ENCODE data around the gene ARHGAP21.

ARHGAP21 gene

DNA sequence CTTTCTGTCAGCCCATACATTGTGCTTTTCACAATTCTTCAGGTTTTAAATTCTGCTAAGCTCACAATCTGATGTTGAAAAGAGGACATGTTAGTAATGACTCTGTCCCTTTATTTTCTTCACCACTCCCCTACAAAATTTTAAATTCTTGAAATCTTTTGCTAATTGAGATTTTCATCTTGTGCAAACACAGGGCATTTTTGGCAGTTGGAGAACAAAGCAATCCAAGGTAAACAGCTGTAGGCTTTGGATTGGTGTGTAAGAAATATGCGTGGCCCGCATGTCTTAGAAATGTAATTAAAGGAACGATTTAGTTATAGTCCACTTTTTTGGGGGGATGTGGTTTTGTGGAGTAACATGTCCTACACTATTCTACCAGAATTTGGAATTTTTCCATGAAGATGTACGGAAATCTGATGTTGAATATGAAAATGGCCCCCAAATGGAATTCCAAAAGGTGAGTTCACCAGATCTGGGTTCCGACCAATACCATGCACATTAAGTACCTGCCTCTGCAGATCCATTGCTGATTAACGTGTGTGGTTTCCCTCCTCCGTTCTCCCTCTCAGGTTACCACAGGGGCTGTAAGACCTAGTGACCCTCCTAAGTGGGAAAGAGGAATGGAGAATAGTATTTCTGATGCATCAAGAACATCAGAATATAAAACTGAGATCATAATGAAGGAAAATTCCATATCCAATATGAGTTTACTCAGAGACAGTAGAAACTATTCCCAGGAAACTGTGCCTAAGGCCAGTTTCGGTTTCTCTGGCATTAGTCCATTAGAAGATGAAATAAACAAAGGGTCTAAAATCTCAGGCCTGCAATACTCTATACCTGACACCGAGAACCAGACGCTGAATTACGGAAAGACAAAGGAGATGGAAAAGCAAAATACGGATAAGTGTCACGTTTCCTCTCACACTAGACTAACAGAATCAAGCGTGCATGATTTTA is 181.1 kb downstream of the ARHGAP21 start:
- Histone ChIP-seq H3K9me3 (ENCODE audit: control insufficient read depth, insufficient read depth, low read length) (no peaks in the 10 kb centered on the region), H4K20me1 (ENCODE audit: control insufficient read depth, insufficient read depth, low read depth, low read length) (no peaks in the 10 kb centered on the region), H3K79me2 (ENCODE audit: control insufficient read depth, low read length) (no peaks in the 10 kb centered on the region), H3K27ac (ENCODE audit: low read depth, low read length) (no peak overlapping the region), H3K9me2 (replicated peaks; ENCODE audit: control insufficient read depth, low read length) (no peaks in the 10 kb centered on the region), H3F3A (ENCODE audit: control insufficient read depth, insufficient read depth) (no peaks in the 10 kb centered on the region), H3K4me2 (ENCODE audit: low read length) (no peak overlapping the region), H3K36me3 (ENCODE audit: control insufficient read depth, low read length) (no peaks in the 10 kb centered on the region), H3K4me3 (ENCODE audit: low read length) (no peak overlapping the region), H3K27me3 (ENCODE audit: control insufficient read depth, low read length) (no peaks in the 10 kb centered on the region), H3K4me1 (ENCODE audit: control insufficient read depth, low read length) (no peaks in the 10 kb centered on the region)
- TF ChIP-seq, protein P1, sequence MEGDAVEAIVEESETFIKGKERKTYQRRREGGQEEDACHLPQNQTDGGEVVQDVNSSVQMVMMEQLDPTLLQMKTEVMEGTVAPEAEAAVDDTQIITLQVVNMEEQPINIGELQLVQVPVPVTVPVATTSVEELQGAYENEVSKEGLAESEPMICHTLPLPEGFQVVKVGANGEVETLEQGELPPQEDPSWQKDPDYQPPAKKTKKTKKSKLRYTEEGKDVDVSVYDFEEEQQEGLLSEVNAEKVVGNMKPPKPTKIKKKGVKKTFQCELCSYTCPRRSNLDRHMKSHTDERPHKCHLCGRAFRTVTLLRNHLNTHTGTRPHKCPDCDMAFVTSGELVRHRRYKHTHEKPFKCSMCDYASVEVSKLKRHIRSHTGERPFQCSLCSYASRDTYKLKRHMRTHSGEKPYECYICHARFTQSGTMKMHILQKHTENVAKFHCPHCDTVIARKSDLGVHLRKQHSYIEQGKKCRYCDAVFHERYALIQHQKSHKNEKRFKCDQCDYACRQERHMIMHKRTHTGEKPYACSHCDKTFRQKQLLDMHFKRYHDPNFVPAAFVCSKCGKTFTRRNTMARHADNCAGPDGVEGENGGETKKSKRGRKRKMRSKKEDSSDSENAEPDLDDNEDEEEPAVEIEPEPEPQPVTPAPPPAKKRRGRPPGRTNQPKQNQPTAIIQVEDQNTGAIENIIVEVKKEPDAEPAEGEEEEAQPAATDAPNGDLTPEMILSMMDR (IDR thresholded peaks at IDR 0.05; ENCODE audit: low read depth, low read length, poor library complexity, severe bottlenecking), result no peak
- no peak for TF ChIP-seq EZH2phosphoT487 (IDR thresholded peaks at IDR 0.05; ENCODE audit: borderline replicate concordance, low read length)

DNA sequence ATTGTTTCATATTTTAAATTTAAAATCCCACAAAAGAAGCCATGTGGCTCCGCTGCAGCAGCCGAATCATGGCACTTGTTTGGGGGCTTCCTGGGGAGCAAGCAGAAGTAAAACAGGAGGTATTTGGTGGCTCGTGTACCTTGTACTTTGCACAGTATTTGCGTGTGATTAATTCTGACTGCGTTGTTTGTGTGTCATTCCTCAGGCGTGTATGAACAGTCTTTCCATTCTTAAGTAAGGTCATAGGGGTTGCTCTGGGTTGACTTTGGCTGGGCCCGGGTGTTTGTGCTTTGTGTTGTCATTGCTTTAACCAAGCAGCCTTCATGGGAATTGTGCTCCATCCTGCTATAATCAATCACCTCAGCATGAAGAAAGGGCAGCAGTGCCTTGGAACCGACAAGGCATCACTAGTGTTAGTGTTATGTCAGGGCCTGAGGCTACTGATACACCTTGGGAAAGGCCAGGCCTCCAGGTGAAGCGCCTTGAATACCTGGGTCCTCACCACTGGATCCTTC is 182.4 kb downstream of the ARHGAP21 start:
- H3K36me3 ChIP-seq (ENCODE audit: control insufficient read depth, low read length), result no peaks in the 10 kb centered on the region
- H3K9me3 ChIP-seq (ENCODE audit: control insufficient read depth, insufficient read depth, low read length), result no peaks in the 10 kb centered on the region
- H3K79me2 ChIP-seq (ENCODE audit: control insufficient read depth, low read length), result no peaks in the 10 kb centered on the region
- no peaks in the 10 kb centered on the region for H4K20me1 ChIP-seq (ENCODE audit: control insufficient read depth, insufficient read depth, low read depth, low read length)
- no peaks in the 10 kb centered on the region for H3K27me3 ChIP-seq (ENCODE audit: control insufficient read depth, low read length)
- no peak overlapping the region for H3K27ac ChIP-seq (ENCODE audit: low read depth, low read length)
- no peaks in the 10 kb centered on the region for H3K9me2 ChIP-seq (replicated peaks; ENCODE audit: control insufficient read depth, low read length)
- no peaks in the 10 kb centered on the region for H3F3A ChIP-seq (ENCODE audit: control insufficient read depth, insufficient read depth)
- H3K4me2 ChIP-seq (ENCODE audit: low read length), result no peak overlapping the region
- TF ChIP-seq EZH2phosphoT487 (IDR thresholded peaks at IDR 0.05; ENCODE audit: borderline replicate concordance, low read length), result no peak
- TF ChIP-seq, protein P1 (IDR thresholded peaks at IDR 0.05; ENCODE audit: low read depth, low read length, poor library complexity, severe bottlenecking), result no peak
- H3K4me3 ChIP-seq (ENCODE audit: low read length), result no peak overlapping the region
- H3K4me1 ChIP-seq (ENCODE audit: control insufficient read depth, low read length), result no peaks in the 10 kb centered on the region

DNA sequence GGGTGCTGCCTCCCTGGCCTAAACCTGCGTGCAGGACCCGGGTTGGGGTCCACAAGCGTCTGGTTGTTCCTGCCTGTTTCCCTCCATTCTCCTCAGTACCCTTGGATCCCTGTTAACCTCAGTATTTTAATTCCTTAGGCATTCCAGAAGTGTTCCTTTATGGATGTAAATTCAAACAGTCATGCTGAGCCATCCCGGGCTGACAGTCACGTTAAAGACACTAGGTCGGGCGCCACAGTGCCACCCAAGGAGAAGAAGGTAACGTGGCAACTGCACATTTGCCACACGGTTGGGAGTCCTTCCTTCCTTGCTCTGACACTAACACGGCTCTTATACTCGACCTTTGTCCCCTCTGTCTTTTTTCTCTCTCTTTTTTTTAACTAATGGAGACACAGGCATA is 187.1 kb downstream of the ARHGAP21 start:
- TF ChIP-seq, protein P1 (IDR thresholded peaks at IDR 0.05; ENCODE audit: low read depth, low read length, poor library complexity, severe bottlenecking), result no peak
- no peak for TF ChIP-seq EZH2phosphoT487 (IDR thresholded peaks at IDR 0.05; ENCODE audit: borderline replicate concordance, low read length)
- H3K79me2 ChIP-seq (ENCODE audit: control insufficient read depth, low read length), result no peaks in the 10 kb centered on the region
- H4K20me1 ChIP-seq (ENCODE audit: control insufficient read depth, insufficient read depth, low read depth, low read length), result no peaks in the 10 kb centered on the region
- no peak overlapping the region for H3K4me3 ChIP-seq (ENCODE audit: low read length)
- no peak overlapping the region for H3K27ac ChIP-seq (ENCODE audit: low read depth, low read length)
- H3K4me2 ChIP-seq (ENCODE audit: low read length), result no peak overlapping the region
- no peaks in the 10 kb centered on the region for H3K4me1 ChIP-seq (ENCODE audit: control insufficient read depth, low read length)
- no peaks in the 10 kb centered on the region for H3K27me3 ChIP-seq (ENCODE audit: control insufficient read depth, low read length)
- no peaks in the 10 kb centered on the region for H3K36me3 ChIP-seq (ENCODE audit: control insufficient read depth, low read length)
- no peaks in the 10 kb centered on the region for H3F3A ChIP-seq (ENCODE audit: control insufficient read depth, insufficient read depth)
- no peaks in the 10 kb centered on the region for H3K9me3 ChIP-seq (ENCODE audit: control insufficient read depth, insufficient read depth, low read length)
- no peaks in the 10 kb centered on the region for H3K9me2 ChIP-seq (replicated peaks; ENCODE audit: control insufficient read depth, low read length)

All from DOHH2 (cell line).